OCI-LY3 (cell line): ENCODE data around the gene GAB2.

ENCODE experiments used
- CTCF ChIP-seq: fragments of 200-600, 300-600 bp; sonication (generic); IDR thresholded peaks from 2 replicates; pipeline ENCODE4 v1.5.1; 2014; ENCODE audit warnings: antibody characterized with exemption, low read length, low read depth
- EZH2phosphoT487 ChIP-seq: fragments of 200-600 bp; shearing (Covaris generic); IDR thresholded peaks from 2 replicates; pipeline ENCODE4 v1.6.1; 2018; ENCODE audit warnings: antibody characterized with exemption, mixed run types, low read depth

- no peak for TF ChIP-seq CTCF
- no peak for TF ChIP-seq EZH2phosphoT487
Observed at GRCh38 chr11:78265326-78265725, 152.3 kb downstream of the GAB2 start.
